ENCODE data around the gene PMP22. TPM values are rescaled to one million over a fixed set of nuclear protein-coding genes. Genes with fewer than 3 reads are reported as not detected.

The PMP22 gene
- total and polyA plus RNA-seq, 2 donors (not counting 3 experiments of a cell fraction or from before 2014, with no cell fraction given), result 67.2 to 103 TPM

GRCh38 chr17:15236281-15237105, 28.6 kb downstream of the PMP22 start:
- H3K27me3 ChIP-seq (ENCODE audit: control insufficient read depth in 2 of 2, insufficient read depth in 2 of 2, low read length in 2 of 2), result no peaks in the 10 kb centered on the region
- FAIRE-seq (no peak), DNase-seq (ENCODE audit: low read depth, low spot score) (no peak)
- TF ChIP-seq POLR2A (IDR thresholded peaks at IDR 0.05; ENCODE audit: low read depth, low read length) (no peak), MAX (IDR thresholded peaks at IDR 0.05; ENCODE audit: insufficient read depth, insufficient read length) (no peak), MYC (IDR thresholded peaks at IDR 0.05; ENCODE audit: low read depth, low read length) (no peak), FOS (IDR thresholded peaks at IDR 0.05; ENCODE audit: borderline replicate concordance, insufficient read depth, low read length) (no peak), EZH2 (IDR thresholded peaks at IDR 0.05; ENCODE audit: borderline replicate concordance, low read depth, low read length, severe bottlenecking) (no peak), JUN (IDR thresholded peaks at IDR 0.05; ENCODE audit: borderline replicate concordance, insufficient read depth, insufficient read length, low read depth) (no peak), CTCF (IDR thresholded peaks at IDR 0.05; ENCODE audit: extremely low read depth in 1 of 2, insufficient read depth in 1 of 2, low read depth in 1 of 2, low read length in 2 of 2) (no peak), POLR2AphosphoS5 (IDR thresholded peaks at IDR 0.05; ENCODE audit: insufficient read depth, low read depth, low read length) (no peak), GATA2 (IDR thresholded peaks at IDR 0.05; ENCODE audit: insufficient read depth, insufficient read length, low read depth, low read length) (no peak)
- ChIA-PET POLR2A (no interaction called here), CTCF (no interaction called here)
- no peaks in the 10 kb centered on the region for H3K9me3 ChIP-seq (replicated peaks; ENCODE audit: control insufficient read depth, insufficient read depth, low read length)
- H3K36me3 ChIP-seq (ENCODE audit: control insufficient read depth in 2 of 2, extremely low read depth in 1 of 2, insufficient read depth in 2 of 2, low read length in 2 of 2), result peaks cover 20 to 25% of the 10 kb centered on the region in 2 experiments
- H3K79me2 ChIP-seq (ENCODE audit: control insufficient read depth, insufficient read depth, low read length), result peaks cover 7% of the 10 kb centered on the region
- H3K4me1 ChIP-seq (ENCODE audit: control insufficient read depth, extremely low read depth, insufficient read depth, low read length), result no peaks in the 10 kb centered on the region
- intact Hi-C loops (cut with micrococcal nuclease), result no loop called here
- H3K4me3 ChIP-seq (replicated peaks in 1 of 3; ENCODE audit: insufficient read depth in 1 of 3, low read depth in 1 of 3, low read length in 3 of 3), result no peak overlapping the region
- dilution Hi-C loops (cut with MboI; ENCODE audit: extremely low pct_ligation_motif_present, low sequenced_read_pairs), result no loop called here
- BruUV-seq (replicated peaks), result no TSS peak
- no peak overlapping the region for H3K9ac ChIP-seq (replicated peaks; ENCODE audit: extremely low read depth, insufficient read depth, low read length)
- H3K4me2 ChIP-seq (ENCODE audit: insufficient read depth, low read length), result no peak overlapping the region
- H2AFZ ChIP-seq (ENCODE audit: low read depth, low read length), result no peak overlapping the region
- H3K9me1 ChIP-seq (replicated peaks; ENCODE audit: control insufficient read depth, extremely low read depth, insufficient read depth, low read length), result no peaks in the 10 kb centered on the region
- no peaks in the 10 kb centered on the region for H4K20me1 ChIP-seq (replicated peaks; ENCODE audit: control insufficient read depth, extremely low read depth, insufficient read depth, low read length)
- no peak overlapping the region for H3K27ac ChIP-seq (ENCODE audit: insufficient read depth, low read depth, low read length)
